HCT116 (cell line): ENCODE measurements around the gene VSTM2B. TPM values are rescaled to one million over a fixed set of nuclear protein-coding genes. Genes with fewer than 3 reads are reported as not detected.

ENCODE experiments used
- EGR1 ChIP-seq: IDR thresholded peaks from 2 replicates; pipeline ENCODE4 v1.6.1; 2012; ENCODE audit warnings: low read depth
- EZH2phosphoT487 ChIP-seq: fragments of 200-600 bp; IDR thresholded peaks from 2 replicates; pipeline ENCODE4 v1.6.1; 2018; ENCODE audit warnings: antibody characterized with exemption, borderline replicate concordance
- SP1 ChIP-seq: IDR thresholded peaks from 2 replicates; pipeline ENCODE4 v1.6.1; 2012; ENCODE audit warnings: low read depth
- SRF ChIP-seq: IDR thresholded peaks from 2 replicates; pipeline ENCODE4 v1.6.1; 2012; ENCODE audit warnings: low read depth
- ZNF274 ChIP-seq: fragments of 200-500 bp; sonication (Bioruptor generic); IDR thresholded peaks from 2 replicates; pipeline ENCODE4 v1.6.1; 2014; ENCODE audit warnings: mild to moderate bottlenecking, low read depth, low read length, inconsistent platforms
- total RNA-seq: library from RNA; stranded (reverse); gene quantifications from one replicate; pipeline ENCODE4 v1.2.1, GENCODE V29; 2021; ENCODE audit not compliant: unreplicated experiment
- TF ChIP-seq, protein P1 (sequence below), 3 experiments: fragments of 200-600 bp in 1 of 3; sonication (generic) in 1 of 3; IDR thresholded peaks in 2 of 3; conservative IDR thresholded peaks in 1 of 3; 2 replicates each; pipeline ENCODE4 v1.5.1; 2012 to 2017; ENCODE audit warnings: low read depth in 2 of 3, low read length in 2 of 3, antibody characterized with exemption in 1 of 3, borderline replicate concordance in 1 of 3, control low read depth in 1 of 3, mild to moderate bottlenecking in 1 of 3, mixed read lengths in 1 of 3, mixed run types in 1 of 3, moderate library complexity in 1 of 3; ENCODE audit not compliant: insufficient read depth in 1 of 3
- TF ChIP-seq, protein P2 (sequence below): IDR thresholded peaks from 2 replicates; pipeline ENCODE4 v1.6.1; 2011; ENCODE audit warnings: mild to moderate bottlenecking, low read length, moderate library complexity; ENCODE audit not compliant: insufficient replicate concordance; ENCODE audit errors: extremely low read depth
- TF ChIP-seq, protein P3 (sequence below): IDR thresholded peaks from 2 replicates; pipeline ENCODE4 v1.6.1; 2012
- TF ChIP-seq, protein P4 (sequence below): IDR thresholded peaks from 2 replicates; pipeline ENCODE4 v1.6.1; 2012

VSTM2B gene
- total RNA-seq, 1 experiment from 2014 or later = not detected

DNA sequence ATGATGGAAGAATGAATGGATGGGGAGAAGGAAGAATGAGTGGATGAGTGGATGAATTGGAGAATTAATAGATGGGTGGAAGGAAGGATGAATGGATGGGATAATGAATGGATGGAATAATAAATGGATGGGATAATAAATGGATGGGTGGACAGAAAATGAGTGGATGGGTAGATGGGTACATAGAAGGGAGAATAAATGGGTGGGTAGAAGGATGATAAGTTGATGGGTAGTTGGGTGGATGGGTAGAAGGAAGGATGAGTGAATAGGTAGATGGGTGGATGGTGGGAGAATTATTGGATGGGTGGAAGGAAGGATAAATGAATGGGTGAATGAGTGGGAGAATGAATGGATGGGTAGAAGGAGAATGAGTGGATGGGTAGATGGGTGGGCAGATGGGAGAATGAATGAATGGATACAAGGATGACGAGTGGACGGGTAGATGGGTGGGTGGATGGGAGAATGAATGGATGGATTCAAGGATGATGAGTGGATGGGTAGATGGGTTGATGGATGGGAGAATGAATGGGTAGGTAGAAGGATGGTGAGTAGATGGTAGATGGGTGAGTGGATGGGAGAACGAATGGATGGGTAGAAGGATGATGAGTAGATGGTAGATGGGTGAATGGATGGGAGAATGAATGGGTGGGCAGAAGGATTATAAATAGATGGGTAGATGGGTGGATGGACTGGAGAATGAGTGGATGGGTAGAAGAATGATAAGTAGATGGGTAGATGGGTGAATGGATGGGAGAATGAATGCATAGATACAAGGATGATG, 15.9 kb downstream of the VSTM2B start (continued):
- TF ChIP-seq, protein P1, sequence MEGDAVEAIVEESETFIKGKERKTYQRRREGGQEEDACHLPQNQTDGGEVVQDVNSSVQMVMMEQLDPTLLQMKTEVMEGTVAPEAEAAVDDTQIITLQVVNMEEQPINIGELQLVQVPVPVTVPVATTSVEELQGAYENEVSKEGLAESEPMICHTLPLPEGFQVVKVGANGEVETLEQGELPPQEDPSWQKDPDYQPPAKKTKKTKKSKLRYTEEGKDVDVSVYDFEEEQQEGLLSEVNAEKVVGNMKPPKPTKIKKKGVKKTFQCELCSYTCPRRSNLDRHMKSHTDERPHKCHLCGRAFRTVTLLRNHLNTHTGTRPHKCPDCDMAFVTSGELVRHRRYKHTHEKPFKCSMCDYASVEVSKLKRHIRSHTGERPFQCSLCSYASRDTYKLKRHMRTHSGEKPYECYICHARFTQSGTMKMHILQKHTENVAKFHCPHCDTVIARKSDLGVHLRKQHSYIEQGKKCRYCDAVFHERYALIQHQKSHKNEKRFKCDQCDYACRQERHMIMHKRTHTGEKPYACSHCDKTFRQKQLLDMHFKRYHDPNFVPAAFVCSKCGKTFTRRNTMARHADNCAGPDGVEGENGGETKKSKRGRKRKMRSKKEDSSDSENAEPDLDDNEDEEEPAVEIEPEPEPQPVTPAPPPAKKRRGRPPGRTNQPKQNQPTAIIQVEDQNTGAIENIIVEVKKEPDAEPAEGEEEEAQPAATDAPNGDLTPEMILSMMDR (IDR thresholded peaks at IDR 0.05 in 2 of 3, conservative IDR thresholded peaks at IDR 0.05 in 1 of 3; ENCODE audit: borderline replicate concordance in 1 of 3, insufficient read depth in 1 of 3, low read depth in 2 of 3, low read length in 2 of 3) = no peak
- TF ChIP-seq ZNF274 = no peak
- TF ChIP-seq EZH2phosphoT487 = no peak
- TF ChIP-seq, protein P2, sequence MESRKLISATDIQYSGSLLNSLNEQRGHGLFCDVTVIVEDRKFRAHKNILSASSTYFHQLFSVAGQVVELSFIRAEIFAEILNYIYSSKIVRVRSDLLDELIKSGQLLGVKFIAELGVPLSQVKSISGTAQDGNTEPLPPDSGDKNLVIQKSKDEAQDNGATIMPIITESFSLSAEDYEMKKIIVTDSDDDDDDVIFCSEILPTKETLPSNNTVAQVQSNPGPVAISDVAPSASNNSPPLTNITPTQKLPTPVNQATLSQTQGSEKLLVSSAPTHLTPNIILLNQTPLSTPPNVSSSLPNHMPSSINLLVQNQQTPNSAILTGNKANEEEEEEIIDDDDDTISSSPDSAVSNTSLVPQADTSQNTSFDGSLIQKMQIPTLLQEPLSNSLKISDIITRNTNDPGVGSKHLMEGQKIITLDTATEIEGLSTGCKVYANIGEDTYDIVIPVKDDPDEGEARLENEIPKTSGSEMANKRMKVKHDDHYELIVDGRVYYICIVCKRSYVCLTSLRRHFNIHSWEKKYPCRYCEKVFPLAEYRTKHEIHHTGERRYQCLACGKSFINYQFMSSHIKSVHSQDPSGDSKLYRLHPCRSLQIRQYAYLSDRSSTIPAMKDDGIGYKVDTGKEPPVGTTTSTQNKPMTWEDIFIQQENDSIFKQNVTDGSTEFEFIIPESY = no peak
- no peak for TF ChIP-seq SP1
- no peak for TF ChIP-seq EGR1
- TF ChIP-seq, protein P3, sequence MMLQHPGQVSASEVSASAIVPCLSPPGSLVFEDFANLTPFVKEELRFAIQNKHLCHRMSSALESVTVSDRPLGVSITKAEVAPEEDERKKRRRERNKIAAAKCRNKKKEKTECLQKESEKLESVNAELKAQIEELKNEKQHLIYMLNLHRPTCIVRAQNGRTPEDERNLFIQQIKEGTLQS = no peak
- TF ChIP-seq, protein P4, sequence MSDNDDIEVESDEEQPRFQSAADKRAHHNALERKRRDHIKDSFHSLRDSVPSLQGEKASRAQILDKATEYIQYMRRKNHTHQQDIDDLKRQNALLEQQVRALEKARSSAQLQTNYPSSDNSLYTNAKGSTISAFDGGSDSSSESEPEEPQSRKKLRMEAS = no peak
- no peak for TF ChIP-seq SRF
